HS-27A (cell line): ENCODE data around the gene MUS81.

Experiments used
- DNase-seq: peaks from one replicate; pipeline ENCODE4 v3.0.0-alpha.2; 2012; ENCODE audit warnings: low read depth, missing footprints

MUS81 gene

DNA sequence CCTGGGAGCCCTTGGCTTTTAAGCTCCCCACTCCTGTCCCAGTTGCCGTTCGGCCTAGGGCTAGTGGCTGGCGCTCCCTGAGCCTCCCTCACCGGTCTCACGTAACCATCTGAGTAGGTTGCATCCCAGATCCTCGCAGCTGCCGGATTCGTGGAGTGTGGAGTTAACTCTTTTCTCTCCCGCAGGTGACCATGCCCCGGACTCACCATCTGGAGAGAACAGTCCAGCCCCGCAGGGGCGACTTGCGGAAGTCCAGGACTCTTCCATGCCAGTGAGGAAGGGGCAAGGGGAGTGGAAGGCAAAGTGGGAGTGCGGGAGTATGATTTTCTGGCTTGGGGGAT, 902 bp downstream of the MUS81 start:
- DNase-seq, result no peak

DNA sequence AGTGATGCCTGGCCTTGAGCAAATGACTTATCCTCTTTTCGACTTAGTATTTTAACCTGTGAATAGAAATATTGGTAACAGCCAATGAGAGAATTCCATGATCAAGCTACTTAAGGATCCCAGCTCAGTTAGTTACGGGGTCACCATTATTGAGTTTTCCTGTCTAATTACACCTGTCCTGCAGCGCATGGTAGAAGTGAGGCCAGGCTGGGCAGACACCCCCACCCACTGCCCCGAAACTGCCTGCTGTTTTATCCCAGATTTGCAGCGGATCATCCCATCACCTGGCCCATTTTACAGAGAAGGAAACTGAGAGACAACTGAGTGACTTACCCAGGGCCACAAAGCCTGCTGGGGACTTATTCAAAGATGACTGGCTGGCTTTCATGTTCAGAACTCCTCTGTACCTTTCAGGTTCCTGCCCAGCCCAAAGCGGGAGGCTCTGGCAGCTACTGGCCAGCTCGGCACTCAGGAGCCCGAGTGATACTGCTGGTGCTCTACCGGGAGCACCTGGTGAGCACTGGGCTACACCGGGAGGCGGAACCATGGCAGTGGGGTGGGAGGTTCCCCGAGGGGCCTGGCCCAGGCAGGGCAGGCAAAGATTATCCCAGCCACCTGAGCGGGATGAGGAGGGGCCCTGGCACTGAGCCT, 1.4 kb downstream of the MUS81 start:
- DNase-seq, result no peak

DNA sequence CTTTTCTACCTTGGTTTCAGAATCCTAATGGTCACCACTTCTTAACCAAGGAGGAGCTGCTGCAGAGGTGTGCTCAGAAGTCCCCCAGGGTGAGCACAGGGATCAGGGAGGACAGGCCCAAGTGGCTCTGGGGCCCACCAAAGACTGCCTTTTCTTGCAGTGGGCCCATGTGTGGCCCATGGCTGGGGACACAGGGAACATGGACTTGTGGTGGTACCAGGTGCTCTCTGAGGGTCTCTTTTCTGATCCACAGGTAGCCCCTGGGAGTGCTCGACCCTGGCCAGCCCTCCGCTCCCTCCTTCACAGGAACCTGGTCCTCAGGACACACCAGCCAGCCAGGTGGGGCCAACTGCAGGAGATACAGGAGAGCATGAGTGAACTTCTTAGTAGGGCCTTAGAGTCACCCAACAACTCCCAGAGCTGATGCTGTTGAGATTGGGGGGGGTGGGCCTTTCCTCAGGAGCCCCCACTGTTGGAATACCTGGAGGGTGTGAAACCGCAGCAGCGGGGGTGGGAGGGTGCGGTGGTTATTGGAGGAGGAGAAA, 2.0 kb downstream of the MUS81 start:
- DNase-seq, result no peak

DNA sequence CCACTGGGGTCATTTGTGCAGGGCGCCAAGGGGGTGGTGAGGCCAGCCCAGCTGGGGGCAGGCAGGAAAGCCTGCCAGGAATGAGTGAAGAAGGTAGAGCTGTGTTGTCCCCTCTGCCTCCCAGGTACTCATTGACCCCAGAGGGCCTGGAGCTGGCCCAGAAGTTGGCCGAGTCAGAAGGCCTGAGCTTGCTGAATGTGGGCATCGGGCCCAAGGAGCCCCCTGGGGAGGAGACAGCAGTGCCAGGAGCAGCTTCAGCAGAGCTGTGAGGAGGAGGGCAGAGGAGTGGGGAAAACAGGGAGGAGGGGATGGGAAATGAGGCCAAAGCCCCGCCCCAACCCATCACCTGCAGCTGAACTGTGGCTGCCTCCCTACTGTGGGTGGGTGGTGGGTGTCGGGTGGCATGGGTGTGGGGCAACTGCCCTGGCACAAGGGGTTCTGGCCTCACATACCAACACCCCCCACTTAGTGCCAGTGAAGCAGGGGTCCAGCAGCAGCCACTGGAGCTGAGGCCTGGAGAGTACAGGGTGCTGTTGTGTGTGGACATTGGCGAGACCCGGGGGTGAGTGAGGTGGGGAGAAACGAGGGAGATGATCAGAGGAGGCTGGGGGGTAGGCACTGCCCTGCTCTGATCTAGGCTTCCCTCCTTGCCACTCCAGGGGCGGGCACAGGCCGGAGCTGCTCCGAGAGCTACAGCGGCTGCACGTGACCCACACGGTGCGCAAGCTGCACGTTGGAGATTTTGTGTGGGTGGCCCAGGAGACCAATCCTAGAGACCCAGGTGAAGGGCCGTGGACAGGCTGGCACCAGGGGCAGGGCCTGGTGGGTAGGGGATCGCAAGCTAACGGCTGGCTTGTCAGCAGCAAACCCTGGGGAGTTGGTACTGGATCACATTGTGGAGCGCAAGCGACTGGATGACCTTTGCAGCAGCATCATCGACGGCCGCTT, 3.0 kb downstream of the MUS81 start:
- DNase-seq, result no peak

DNA sequence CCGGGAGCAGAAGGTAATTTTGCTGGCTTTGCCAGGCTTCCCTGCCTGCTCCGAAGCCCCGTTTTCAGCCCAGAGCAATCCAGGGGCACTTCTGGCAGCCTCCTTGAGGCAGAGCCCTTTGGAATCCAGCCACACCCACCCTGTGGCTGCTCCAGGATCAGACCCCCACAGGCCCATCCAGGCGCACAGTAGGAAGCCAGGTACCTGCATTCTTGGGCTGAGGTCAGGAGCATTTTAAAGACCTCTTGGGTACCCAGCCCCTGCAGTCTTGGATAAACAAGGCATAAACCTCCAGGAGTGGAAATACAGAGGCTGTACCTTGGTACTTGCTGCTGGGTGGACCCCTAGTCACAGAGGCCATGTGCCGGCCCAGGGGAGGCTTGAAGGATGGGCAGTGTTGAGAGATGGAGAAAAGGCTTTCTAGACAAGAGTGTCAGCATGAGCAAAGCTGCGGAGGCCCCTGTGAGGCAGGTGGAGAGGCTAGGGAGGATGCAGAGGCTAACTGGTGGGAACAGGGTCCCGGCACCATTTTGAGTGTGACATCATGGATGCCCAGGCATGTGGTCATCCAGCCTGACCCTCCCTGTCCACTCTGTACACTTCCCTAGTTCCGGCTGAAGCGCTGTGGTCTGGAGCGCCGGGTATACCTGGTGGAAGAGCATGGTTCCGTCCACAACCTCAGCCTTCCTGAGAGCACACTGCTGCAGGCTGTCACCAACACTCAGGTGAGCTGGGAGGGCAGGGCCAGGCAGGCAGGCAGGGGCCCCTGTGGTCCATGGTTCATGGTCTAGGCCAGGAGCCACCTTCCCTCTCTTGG, 3.9 kb downstream of the MUS81 start:
- no peak for DNase-seq

DNA sequence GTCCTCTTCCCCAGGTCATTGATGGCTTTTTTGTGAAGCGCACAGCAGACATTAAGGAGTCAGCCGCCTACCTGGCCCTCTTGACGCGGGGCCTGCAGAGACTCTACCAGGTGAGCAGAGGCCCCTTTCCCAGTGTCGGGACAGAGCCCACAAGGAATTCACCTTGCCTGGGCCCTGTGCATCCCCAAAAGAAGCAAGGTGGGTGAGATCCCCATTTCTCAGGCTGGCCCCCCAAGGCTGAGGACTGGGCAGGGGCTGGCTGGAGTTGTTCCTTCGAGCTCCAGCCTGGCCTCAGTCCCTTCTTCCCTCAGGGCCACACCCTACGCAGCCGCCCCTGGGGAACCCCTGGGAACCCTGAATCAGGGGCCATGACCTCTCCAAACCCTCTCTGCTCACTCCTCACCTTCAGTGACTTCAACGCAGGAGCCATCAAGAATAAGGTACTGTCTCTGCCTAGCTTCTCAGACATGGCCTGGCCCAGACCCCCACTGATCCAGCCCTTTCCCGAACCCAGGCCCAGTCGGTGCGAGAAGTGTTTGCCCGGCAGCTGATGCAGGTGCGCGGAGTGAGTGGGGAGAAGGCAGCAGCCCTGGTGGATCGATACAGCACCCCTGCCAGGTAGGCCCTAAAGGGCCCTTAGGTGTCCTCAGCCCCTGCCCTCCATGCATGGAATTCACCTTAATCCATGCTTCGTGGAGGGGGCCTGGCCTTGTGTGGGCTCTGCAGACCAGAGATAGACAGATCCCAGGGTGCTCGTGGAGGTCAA, 4.7 kb downstream of the MUS81 start:
- DNase-seq, result no peak

DNA sequence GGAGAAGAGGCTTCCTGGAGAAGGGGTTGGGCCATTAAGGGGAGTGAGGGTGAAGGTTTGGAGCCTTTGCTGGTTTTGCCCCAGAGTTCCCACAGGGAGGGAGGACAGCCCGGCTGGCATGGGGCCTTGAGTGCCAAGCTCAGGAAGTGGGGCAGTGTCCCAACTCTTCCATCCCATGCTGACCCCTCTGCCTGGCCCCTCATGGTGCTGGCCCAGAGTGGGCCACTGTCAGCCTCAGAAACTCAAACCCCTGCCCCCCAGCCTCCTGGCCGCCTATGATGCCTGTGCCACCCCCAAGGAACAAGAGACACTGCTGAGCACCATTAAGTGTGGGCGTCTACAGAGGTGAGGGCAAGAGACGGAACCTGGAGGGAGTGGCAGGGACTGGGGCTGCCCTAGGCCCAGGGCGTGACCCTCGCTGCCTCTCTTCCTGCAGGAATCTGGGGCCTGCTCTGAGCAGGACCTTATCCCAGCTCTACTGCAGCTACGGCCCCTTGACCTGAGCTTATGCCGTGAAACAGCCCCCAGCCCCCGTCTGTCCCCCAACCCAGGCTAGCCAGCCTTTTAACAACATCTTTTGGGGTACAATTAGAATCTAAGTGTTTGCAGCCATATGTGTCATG, 5.4 kb downstream of the MUS81 start:
- DNase-seq, result no peak

DNA sequence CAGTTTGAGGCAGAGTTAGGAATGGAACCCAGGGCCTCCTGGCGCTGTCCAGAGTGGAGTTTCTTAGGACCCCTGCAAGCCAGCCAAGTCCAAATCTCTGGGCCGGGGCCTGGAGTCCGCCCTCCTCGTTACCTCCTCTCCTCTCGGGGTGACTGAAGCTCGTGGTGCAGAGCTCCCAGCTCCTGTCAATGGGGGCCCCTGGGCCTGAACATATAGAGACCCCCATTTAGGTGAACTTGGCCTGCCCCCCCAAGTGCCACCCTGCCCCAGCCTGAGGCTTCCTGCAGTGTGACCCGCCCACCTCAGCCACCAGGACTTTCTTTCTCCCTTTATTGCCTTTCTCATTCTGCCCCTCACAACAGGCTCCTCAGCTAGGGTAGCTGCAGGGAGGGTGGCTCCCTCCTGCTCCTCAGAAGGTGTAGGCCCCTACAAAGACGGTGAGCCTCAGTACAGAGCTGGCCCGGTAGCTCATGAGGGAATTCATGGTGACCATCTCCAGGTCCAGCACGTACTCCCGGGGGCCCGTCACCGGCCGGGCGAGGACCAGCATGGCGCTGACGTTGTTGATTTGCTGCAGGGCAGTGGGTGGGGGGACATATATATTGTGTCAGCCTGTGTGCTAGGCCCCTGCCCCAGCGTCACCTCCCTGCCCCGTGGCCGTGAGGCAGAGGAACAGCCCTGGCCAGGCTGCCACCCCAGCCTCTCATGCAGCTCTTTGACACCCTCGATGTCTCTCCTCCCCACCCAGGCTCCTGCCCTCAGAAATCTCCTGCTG, 6.5 kb downstream of the MUS81 start:
- no peak for DNase-seq

DNA sequence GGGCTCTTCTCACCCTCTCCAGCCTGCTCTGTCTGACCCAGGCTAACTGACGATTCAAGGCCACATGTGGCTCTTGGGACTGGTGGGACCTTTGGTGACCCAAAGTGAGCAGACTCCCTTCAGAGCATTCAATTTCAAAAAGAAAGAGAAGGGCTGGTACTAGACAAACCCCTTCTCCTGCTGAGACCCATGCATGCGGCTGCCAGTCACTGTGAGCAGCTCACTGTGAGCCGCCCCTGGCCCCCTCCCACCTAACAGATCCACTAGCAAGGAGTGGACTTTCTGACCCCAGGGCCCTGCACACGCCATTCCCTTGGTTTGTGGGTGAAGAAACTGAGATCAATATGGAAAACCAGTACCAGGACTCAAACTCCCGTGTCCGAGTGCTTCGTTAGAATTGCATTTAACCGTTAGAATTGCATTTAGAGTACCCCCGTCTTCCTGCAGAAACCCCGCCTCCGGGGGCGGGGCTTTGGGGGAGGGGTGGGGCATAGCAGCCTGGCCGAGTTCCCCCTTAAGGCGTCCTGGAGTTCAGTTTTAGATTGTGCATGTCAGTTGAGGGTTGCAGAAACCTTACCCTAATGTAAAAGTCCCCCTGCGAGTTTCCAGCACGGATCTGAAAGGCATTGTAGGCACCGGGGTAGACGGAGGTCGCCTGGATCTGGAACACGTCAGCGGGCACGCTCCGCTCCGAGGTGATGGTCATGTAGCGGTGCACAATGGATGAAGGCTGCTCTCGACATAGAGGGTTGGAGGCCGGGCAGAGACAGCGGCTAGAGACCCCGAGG, 7.2 kb downstream of the MUS81 start:
- DNase-seq, result no peak

DNA sequence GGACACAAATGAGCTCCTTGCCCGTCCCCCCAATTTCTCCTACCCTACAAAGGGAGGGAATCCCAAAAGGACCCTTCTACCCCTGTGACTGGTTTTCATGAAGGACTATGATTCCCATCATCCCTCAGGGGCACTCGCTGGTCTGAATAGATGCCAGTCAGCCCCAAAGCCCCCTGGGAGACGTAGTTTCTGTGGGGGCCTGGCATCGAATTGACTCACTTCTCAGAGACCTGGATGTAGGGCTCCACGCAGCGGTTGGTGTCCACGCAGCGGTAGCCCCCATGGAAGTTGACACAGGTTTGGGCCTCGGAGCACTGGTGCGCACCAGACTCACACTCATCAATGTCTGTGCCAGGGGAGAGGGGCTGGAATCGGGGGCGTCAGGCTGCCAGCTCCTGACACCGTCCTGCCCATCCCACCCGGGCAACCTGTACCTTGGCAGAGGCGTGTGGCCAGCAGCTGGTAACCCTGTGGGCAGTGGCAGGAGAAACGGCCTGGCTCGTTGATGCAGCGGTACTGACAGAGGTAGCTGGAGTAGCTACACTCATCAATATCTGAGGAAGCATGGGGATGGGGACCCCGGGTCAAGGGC, 7.9 kb downstream of the MUS81 start:
- no peak for DNase-seq

DNA sequence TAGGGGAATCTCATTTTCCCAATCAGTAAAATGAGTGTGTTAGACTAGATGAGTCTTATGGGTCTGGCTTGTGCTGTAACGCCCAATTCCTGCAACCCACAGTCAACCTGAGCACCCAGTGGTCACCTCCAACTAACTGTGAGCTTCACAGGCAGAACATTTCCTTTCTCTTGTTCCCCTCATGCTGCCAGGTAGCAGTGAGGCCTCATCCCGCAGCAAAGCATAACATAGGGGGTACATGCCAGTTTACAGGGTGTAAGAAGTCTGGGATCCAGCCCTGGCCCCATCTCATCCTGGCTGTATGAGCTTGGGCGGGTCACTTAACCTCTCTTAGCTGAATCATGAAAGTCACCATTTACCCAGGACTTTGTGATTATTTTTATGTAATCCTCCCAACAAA, 8.7 kb downstream of the MUS81 start:
- DNase-seq, result no peak

DNA sequence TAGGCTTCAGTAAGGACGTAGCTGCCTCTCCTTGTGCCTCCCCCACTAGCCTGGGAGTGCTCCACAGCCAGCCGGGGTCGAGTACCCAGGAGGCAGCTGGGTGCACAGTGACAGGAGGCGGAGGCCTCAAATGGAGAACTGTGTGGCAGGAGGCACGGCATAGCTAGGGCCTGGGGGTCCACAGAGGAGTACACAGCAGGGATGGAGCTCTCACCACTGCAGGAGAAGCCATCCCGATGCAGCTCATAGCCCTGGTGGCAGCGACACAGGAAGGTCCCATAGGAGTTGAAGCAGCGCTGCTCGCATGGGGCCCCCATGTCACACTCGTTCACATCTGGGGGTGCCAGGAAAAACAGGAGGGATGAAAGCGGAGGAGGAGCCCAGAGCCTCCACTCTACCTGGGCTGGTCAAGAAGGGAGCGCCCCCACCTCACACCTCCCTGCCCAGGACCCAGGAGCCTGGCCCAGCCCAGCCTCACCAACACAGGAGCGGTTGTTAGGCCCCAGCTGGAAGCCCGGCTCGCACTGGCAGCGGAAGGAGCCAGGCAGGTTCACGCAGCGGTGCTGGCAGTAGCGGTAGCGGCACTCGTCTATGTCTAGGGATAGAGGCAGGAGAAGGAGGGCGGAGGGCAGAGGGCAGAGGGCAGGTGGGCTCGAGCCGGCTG, 9.5 kb downstream of the MUS81 start:
- no peak for DNase-seq

DNA sequence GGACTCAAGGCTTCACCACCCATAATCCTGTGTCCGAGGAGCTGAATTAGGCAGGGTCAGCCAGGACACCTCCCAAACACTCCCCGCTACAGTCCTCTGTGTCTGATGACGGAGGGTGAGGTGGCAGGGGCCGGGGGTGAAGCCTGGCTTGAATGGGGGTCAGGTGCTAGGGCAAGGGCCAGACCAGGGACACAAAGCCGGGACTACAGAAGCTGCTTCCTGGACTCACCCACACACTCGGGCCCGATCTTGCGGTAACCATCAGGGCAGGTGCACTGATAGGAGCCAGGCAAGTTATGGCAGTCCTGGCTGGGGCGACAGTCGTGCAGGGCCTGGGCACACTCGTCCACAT, 10.1 kb downstream of the MUS81 start:
- DNase-seq, result no peak

DNA sequence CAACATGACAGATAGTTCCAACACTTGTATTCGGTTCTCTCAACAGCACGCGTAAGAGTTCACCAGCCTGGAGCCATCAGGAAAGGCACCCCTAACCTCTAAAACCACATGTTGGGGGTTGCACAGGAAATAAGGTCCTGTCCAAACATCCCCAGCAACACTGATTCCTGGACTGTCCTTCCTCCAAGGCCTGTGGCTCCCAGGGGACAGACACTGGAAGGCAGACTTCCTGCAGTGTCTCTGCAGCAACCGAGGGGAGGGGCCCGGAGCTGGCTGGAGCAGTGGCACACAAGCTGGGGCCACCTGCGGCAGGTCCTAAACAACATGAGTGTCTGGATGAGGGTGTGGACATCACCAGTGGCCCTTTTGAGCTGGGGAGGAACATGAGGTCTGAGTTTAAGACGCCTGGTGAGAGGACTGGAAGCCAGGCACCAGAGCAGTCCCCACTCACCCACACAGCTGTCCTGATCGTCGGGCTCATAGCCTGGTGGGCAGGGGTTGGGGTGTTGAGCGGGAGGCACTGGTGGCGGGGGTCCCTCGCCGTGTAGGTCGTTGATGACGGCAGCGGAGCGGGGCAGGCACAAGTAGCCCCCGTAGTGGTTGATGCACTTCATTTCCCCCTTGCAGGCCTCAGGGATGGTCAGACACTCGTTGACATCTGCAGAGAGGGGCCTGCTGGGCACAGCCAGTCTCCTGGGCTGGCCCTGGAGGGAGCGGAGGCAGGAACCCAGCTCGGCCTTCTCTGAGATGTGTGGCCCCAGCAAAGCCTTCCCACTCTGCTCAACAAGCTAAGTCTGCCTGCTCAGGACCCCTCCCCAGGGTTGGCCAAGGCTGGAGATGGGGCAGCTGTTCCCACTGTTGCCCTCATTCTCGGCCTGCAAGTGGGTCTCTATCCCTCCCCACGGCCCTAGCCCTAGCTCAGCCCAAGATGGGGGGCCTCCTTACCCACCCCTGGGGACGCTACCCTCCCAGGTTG, 10.8 kb downstream of the MUS81 start:
- DNase-seq, result no peak

DNA sequence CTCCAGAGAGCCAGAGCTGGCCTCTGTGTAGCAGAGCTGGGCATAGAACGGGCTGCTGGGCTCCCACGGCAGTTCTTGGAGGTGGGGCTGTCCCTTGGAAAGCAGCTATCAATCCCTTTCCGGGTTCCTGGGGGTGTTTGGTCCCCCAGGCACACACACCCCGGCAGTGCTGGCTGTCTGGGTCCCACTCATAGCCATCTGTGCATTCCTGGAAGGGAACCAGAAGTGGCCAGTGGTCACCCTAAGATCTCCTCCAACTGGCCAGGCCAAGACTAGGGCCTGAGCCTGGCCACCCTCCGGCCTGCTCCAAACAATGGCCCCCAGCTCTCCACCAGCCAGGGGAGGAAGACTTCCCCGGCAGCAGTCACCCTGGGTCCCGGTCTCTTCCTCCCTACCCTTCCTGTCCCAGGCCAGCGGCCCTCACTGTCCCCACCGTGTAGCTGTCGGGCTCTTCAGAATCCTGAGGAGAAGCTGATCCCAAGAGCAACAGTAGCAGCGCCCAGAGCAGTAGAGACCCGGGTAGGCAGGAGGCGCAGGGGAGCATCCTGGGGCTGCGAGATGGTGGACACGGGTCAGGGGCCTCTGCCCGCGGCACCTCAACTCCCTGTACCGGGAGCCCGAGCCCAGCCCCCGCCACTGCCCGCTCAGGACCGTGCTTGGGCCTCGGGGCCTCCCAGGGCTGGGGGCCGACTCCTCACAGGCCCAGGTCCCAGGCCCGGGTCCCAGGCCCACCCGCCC, 11.7 kb downstream of the MUS81 start:
- no peak for DNase-seq

DNA sequence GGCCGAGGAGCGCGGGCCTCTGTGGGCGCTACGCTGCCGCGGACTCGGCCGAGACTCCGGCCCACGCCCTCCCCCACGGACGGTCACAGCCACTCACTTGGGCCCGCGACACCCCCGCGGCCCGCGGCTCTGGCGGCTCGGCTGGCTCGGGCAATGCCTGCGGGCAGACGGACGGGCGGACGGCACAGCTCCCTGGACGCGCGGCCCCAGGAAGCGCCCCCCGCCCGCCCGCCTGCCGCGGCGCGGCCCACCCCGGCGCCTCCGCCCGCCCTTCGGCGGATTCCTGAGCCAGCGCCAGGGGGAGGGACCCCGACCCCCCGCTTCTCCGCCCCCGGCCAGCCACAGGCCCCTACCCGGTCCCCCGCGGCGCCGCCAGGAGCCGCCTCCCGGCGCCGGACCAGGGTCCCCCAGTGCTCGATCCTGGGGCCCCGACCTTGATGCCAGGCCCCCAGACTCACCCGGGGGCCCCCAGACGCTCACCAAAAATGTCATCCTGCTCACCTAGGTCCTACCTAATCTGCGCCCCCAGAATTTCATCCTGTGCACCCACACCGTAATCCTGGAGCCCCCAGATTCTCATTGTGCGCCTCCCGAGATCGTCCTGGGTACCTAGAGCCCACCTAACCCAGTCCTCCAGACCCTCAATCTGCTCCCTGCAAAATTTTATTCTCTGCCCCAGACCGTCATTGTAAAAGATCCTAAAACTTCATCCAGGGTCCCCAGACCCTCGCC, 12.5 kb downstream of the MUS81 start, which contains the start of gene EFEMP2:
Gene EFEMP2, minus strand, starts transcription at position 215 of the 732 bp plus-strand sequence. CDS start 446 bp downstream, outside the sequence.
- no peak for DNase-seq
